Prostate gland (tissue), 2 donors: Measurements from ENCODE around the gene RSBN1. TPM values are rescaled to one million over a fixed set of nuclear protein-coding genes. Genes with fewer than 3 reads are reported as not detected.

Source experiments
- DNase-seq: peaks from one replicate; pipeline ENCODE4 v3.0.0-alpha.2; 2019; ENCODE audit warnings: low spot score
- H3K27ac ChIP-seq, 2 donors: fragments of 200-600 bp; sonication (generic); 2 replicates each; pipeline ENCODE4 v1.5.1; 2017 to 2019
- H3K27me3 ChIP-seq: fragments of 200-600 bp; sonication (generic); replicated peaks from 2 replicates; pipeline ENCODE4 v1.5.1; 2019; ENCODE audit not compliant: insufficient read depth
- H3K36me3 ChIP-seq, 2 donors: fragments of 200-600 bp; sonication (generic); 1 replicate in 1 of 2; 2 replicates in 1 of 2; pipeline versions ENCODE4 v1.5.1 to v1.8.1; 2017 to 2019
- H3K4me1 ChIP-seq: fragments of 200-600 bp; sonication (generic); replicated peaks from 2 replicates; pipeline ENCODE4 v1.5.1; 2019
- H3K4me3 ChIP-seq, 2 donors: fragments of 200-600 bp; sonication (generic); 2 replicates each; pipeline ENCODE4 v1.5.1; 2017 to 2019
- H3K9me3 ChIP-seq: fragments of 200-600 bp; sonication (generic); 2 replicates; pipeline ENCODE4 v1.5.1; 2017
- POLR2A ChIP-seq: fragments of 450-650 bp; IDR thresholded peaks from one replicate; pipeline ENCODE4 v1.6.1; 2016; ENCODE audit warnings: antibody characterized with exemption, mild to moderate bottlenecking
- POLR2AphosphoS5 ChIP-seq: sonication (generic); formaldehyde crosslinking; IDR thresholded peaks from one replicate; pipeline ENCODE4 v1.6.1; 2017; ENCODE audit warnings: antibody characterized with exemption
- WGBS: methylation state at CpG from one replicate; pipeline ENCODE4 v1.1.5; 2018; 5-methylcytosine and 5-hydroxymethylcytosine counted together
- intact Hi-C: fragments of 100-400 bp; cut with DNase I; formaldehyde crosslinking; loops from one replicate; pipeline ENCODE4 v1.14.2; 2022
- total RNA-seq, 2 donors: library from RNA; depleted of rRNA; stranded (reverse); fragments of >200 nt; gene quantifications; one replicate each; pipeline ENCODE4 v1.1.0, GENCODE V29; 2016
- TF ChIP-seq, protein P1 (sequence below), 4 experiments: fragments of 200-600 bp in 2 of 4; fragments of 450-650 bp in 2 of 4; sonication (generic) in 2 of 4; IDR thresholded peaks; 1 replicate in 3 of 4; 2 replicates in 1 of 4; pipeline ENCODE4 v1.5.1; 2016 to 2019; ENCODE audit warnings: antibody characterized with exemption in 4 of 4, mild to moderate bottlenecking in 2 of 4, moderate library complexity in 2 of 4

Gene RSBN1
- total RNA-seq, 2 donors from 2014 or later: 23.1 to 24.0 TPM

DNA sequence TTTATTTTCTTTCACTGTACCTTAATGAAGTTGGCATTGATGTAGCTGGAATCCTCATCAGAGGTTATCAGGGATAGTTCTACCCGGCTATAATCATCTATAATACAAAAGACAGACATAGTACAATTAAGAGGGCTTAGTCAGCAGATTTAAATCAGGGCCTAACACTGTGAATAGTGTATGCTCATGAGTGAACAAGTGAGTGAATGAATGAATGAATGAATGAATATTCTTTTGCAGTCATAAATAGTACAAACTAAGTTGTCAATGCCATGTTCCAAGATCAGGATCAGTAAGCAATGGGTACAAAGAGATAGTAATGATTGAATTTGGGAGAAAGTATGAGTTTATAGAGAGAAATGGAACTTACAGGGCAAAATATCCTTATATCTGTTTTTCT, 46.7 kb upstream of the RSBN1 start:
- TF ChIP-seq, protein P1, sequence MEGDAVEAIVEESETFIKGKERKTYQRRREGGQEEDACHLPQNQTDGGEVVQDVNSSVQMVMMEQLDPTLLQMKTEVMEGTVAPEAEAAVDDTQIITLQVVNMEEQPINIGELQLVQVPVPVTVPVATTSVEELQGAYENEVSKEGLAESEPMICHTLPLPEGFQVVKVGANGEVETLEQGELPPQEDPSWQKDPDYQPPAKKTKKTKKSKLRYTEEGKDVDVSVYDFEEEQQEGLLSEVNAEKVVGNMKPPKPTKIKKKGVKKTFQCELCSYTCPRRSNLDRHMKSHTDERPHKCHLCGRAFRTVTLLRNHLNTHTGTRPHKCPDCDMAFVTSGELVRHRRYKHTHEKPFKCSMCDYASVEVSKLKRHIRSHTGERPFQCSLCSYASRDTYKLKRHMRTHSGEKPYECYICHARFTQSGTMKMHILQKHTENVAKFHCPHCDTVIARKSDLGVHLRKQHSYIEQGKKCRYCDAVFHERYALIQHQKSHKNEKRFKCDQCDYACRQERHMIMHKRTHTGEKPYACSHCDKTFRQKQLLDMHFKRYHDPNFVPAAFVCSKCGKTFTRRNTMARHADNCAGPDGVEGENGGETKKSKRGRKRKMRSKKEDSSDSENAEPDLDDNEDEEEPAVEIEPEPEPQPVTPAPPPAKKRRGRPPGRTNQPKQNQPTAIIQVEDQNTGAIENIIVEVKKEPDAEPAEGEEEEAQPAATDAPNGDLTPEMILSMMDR (IDR thresholded peaks at IDR 0.05): no peak
- no peak for TF ChIP-seq POLR2A
- TF ChIP-seq POLR2AphosphoS5: no peak
- Histone ChIP-seq H3K9me3 (no peaks in the 10 kb centered on the region), H3K27ac (no peak overlapping the region), H3K4me1 (no peaks in the 10 kb centered on the region), H3K36me3 (no peaks in the 10 kb centered on the region), H3K27me3 (no peaks in the 10 kb centered on the region), H3K4me3 (no peak overlapping the region)
- no peak for DNase-seq
- WGBS: 74% methylated on average over 1 of the region's 1 CpG
- intact Hi-C loops: no loop called here

DNA sequence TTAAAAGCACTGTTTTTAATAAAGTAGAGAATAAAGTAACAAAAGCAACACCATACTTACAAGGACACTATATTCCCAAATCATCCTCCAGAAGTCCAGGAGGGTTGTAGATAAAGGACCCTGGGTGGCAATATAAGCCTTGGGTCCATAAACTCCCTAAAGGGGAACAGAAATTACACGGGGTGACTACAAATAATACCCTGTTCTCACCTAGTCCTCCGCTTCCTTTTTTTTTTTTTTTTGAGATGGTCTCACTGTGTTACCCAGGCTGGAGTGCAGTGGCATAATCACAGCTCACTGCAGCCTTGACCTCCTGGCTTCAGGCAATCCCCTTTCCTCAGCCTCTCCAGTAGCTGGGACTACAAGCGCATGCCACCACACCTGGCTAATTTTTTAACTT, 46.1 kb upstream of the RSBN1 start:
- DNase-seq: no peak
- WGBS: 79% methylated on average over 3 of the region's 3 CpGs
- intact Hi-C loops: no loop called here
- H3K27ac ChIP-seq: no peak overlapping the region
- H3K4me3 ChIP-seq: no peak overlapping the region
- no peaks in the 10 kb centered on the region for H3K4me1 ChIP-seq
- H3K27me3 ChIP-seq: no peaks in the 10 kb centered on the region
- H3K9me3 ChIP-seq: no peaks in the 10 kb centered on the region
- no peaks in the 10 kb centered on the region for H3K36me3 ChIP-seq
- no peak for TF ChIP-seq POLR2A
- TF ChIP-seq, protein P1 (IDR thresholded peaks at IDR 0.05): no peak
- TF ChIP-seq POLR2AphosphoS5: no peak

DNA sequence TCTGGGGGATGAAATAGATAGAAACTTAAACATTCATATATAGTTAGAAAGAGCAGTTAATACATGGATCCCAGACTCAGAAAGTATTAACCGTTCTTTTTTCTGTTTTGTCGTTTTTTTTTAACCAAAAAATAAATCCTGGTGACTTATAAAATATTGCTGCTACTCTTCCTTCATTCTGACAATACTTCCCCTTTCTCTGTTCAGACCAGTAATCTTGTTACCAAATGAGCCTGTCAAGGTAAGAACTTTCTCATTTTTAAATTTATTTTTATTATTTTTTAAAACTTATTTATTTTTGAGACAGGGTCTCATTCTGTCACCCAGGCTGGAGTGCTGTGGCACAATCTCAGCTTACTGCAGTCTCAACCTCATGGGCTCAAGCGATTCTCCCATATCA, 45.5 kb upstream of the RSBN1 start:
- Histone ChIP-seq H3K9me3 (no peaks in the 10 kb centered on the region), H3K36me3 (no peaks in the 10 kb centered on the region), H3K4me3 (no peak overlapping the region), H3K27ac (no peak overlapping the region), H3K4me1 (no peaks in the 10 kb centered on the region), H3K27me3 (no peaks in the 10 kb centered on the region)
- 87% methylated on average over 3 of the region's 3 CpGs for WGBS
- intact Hi-C loops: no loop called here
- no peak for DNase-seq
- no peak for TF ChIP-seq POLR2AphosphoS5
- TF ChIP-seq, protein P1 (IDR thresholded peaks at IDR 0.05): no peak
- TF ChIP-seq POLR2A: no peak

DNA sequence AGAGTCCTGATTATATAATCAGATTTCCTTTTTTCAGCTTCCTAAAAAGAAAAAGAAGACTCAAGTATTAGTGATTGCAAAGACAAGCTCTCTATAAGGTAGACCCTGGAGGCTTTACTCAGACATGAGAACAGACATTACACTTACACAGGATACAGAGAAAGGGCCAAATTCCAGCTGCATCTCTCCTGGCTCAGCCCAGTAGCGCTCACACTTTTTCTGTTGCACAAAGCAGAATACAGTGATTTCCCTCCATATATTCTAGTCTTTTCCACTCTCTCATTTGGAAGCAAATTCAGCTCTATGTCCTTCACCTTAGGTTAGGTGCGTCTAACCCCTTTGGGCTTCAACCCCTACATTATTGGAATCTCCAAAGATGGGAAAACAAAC, 44.1 kb upstream of the RSBN1 start:
- Histone ChIP-seq H3K4me3 (no peak overlapping the region), H3K4me1 (no peaks in the 10 kb centered on the region), H3K36me3 (no peaks in the 10 kb centered on the region), H3K27me3 (no peaks in the 10 kb centered on the region), H3K27ac (no peak overlapping the region), H3K9me3 (no peaks in the 10 kb centered on the region)
- TF ChIP-seq, protein P1 (IDR thresholded peaks at IDR 0.05): no peak
- no peak for TF ChIP-seq POLR2A
- no peak for DNase-seq
- intact Hi-C loops: no loop called here
- 95% methylated on average over 2 of the region's 2 CpGs for WGBS

DNA sequence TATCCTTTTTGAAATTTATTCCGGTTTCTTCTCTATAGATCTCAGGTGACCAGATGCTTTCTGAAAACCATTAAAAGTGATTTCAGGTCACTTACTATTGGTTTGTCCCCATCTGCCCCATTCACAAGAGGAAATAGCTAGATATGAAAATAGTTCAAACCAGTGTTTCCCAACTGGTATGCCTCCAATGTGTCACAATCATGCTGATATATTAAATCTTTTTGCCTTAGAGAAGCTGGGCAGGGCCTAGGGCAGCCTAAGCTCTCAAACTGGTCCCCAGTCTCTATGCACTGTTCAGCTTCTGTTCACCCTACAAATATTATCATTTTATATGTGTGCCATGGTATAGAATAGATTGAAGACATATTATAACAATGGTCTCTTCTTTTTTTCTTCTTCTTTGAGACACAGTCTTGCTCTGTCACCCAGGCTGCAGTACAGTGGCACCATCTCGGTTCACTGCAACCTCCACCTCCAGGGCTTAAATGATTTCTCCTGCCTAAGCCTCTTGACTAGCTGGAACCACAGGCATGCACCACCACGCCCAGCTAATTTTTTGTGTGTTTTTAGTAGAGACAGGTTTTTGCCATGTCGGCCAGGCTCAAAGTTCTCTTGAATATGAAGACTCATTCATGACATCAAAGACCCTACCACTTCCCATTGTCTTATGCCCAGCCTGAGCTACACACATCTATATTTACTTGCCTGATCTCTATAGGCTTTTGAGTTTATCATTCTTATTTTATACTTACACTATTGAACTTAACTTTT, 43.5 kb upstream of the RSBN1 start:
- TF ChIP-seq, protein P1 (IDR thresholded peaks at IDR 0.05): no peak
- no peak for TF ChIP-seq POLR2AphosphoS5
- TF ChIP-seq POLR2A: no peak
- Histone ChIP-seq H3K27ac (no peak overlapping the region), H3K9me3 (no peaks in the 10 kb centered on the region)

More for the DNA sequence above, 43.5 kb upstream of the RSBN1 start:
- intact Hi-C loops: no loop called here
- H3K36me3 ChIP-seq: no peaks in the 10 kb centered on the region
- H3K4me1 ChIP-seq: no peaks in the 10 kb centered on the region
- H3K4me3 ChIP-seq: no peak overlapping the region
- WGBS: 71% methylated on average over 4 of the region's 4 CpGs
- no peaks in the 10 kb centered on the region for H3K27me3 ChIP-seq
- DNase-seq: no peak
